NCI-H446 (cell line): ENCODE measurements around the gene C2orf72.
"Not testable (repeated sequence)": the region's sequence is repeated elsewhere in the genome, so short reads cannot be mapped to it uniquely, and the experiment has no call there.

Experiments used
- DNase-seq, 2 experiments: peaks; one replicate each; lab custom pipeline; 2025; lab: John Stamatoyannopoulos, UW

Gene C2orf72

GRCh38 chr2:231015478-231015877 is 21.8 kb upstream of the C2orf72 start:
- DNase-seq = no peak

GRCh38 chr2:231015926-231016325 is 21.4 kb upstream of the C2orf72 start:
- DNase-seq = no peak

DNA sequence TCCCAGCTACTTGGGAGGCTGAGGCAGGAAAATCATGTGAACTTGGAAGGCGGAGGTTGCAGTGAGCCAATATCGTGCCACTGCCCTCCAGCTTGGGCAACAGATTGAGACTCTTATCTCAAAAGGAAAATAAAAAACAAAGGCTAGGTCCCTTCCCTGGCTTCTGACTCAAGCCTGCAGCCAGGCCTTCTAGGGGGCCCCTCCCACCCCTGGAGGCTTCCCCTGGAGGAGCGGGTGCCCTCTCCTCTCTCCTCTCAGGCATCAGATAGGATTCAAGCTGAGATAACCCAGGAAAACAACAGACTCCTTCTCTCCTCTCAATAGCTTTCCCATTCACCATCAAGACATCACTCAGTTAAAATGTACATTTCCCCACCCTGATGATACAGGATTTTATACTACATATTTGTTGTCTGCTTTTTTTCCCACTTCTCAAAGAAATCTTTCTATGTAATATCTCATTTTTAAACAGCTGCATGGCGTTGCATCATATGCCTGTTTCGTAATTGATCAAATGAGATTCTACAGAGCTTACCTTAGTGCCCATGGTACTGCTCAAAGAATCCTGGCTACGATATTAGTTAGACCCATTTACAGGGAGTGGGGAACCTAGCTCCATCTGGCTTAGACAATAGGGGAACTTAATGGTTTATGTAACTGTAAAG is 20.6 kb upstream of the C2orf72 start:
- DNase-seq = no peak

DNA sequence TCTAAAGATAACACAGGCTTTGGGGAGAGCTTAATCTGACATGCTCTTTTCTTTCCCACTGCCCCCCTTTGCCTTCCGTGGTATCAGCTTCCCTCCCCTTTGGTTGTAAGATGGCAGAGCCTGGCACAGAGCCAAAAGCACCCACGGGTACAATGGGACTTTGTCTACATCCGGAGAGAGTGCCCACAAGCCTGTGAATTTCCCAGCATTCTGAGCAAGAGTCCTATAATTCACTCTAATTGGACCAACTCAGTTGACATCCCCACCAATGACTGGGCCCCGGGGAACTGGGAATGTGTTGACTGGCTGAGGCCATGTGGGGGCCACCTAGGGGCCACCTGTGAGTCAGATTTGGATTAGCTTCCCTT is 20.1 kb upstream of the C2orf72 start:
- no peak for DNase-seq

- DNase-seq = no peak
These were observed 19.1 kb upstream of the C2orf72 start for GRCh38 chr2:231018184-231018583.

DNA sequence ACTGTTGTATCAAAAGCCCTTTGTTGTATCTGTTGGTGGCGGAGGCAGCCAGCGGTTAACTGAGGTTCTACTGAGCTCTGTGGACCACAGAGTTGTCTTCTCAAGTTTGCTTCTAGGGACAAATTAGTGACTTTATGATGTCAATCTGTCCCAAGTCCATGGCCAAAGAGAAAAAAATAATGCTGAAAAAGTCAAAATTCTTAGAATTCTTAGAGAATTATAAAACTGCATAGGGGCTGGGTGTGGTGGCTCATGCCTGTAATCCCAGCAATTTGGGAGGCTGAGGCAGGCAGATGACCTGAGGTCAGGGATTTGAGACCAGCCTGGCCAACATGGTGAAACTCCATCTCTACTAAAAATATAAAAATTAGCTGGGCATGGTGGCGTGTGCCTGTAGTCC is 12.3 kb upstream of the C2orf72 start:
- not testable (repeated sequence) for DNase-seq

GRCh38 chr2:231028889-231029288 is 8.4 kb upstream of the C2orf72 start:
- no peak for DNase-seq

DNA sequence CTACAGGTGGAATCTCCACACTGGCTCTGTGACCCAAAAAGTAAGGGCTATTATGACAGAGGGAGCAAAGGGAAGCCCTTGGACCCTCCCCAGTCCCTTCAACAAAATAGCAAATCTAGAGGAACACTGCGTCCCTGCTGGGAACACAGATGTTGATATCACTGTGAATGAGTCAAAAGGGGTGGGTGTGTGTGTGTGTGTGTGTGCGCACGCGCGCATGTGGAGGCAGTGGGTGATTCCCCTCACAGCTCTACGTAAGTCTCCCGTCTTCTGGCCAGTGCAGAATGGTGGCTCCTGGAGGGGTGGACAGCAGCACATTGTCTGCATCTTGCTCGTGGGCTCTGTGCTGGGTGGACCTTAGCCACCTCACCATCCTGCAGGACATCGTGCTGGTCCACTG is 7.8 kb upstream of the C2orf72 start:
- DNase-seq = no peak

DNA sequence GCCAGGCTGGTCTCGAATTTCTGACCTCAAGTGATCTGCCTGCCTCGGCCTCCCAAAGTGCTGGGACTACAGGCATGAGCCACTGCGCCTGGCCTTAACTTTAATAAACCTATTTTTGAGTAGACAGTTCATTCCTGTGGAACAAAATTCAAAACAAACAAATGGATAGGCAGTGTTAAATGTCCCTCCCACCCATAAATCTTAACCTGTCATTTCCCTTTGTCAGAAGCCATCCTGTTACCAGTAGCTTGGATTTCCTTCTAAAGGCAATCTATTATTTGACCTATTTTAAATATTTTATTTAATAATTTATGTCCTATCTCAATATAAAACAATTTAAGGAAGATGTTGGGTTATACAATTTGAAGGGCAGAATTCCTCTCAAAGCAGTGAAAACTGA is 6.6 kb upstream of the C2orf72 start:
- DNase-seq = no peak

- DNase-seq = no peak
These were observed 4.7 kb upstream of the C2orf72 start for GRCh38 chr2:231032575-231033140.

GRCh38 chr2:231033147-231034132 is 3.9 kb upstream of the C2orf72 start:
- DNase-seq = no peak

DNA sequence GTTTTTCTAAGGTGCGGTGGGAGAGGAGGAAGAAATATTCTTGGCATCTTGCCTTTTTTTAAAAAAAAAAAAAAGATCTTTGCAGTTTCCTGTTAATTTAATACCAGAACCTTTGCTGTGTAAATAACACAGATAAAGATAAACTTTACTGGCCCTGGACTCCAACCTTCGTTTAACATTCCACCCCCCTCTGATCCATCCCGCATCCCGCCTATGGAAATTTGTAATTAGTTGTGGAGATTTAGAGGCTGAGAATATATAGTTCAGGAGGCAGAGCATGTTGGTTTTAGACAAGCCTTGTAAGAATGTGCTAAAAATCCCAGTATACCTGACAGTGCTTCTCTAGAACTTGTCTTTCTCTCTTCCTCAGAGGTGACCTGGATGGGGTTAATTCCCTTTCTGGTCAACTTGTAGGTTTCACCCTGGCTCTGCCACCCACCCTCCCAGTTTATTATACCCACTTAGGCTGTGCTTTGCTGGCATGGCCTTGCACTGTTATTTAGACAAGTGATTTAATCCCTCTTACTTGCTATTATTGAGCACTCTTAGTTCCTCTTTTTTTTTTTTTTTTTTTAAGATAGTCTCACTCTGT is 2.9 kb upstream of the C2orf72 start:
- DNase-seq = no peak

DNA sequence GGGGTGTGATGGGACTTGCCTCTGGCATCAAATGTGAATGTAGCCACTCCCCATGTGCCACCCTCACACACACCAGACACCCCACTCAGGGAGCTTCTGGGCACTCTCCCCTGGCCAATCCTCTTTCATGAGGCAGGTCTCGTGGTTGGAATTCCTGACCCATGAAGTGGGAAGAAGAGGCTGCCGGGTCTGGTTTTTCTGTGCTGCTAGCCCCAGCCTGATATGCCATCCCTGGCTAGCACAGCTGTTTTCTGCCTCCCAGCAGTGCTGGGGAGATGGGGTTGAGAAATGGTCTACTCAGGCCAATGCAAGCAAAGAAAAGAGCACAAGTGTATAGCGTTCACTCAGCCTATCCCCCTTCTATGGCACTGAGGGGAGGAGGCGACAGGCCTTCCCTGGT is 1.2 kb upstream of the C2orf72 start:
- no peak for DNase-seq

DNA sequence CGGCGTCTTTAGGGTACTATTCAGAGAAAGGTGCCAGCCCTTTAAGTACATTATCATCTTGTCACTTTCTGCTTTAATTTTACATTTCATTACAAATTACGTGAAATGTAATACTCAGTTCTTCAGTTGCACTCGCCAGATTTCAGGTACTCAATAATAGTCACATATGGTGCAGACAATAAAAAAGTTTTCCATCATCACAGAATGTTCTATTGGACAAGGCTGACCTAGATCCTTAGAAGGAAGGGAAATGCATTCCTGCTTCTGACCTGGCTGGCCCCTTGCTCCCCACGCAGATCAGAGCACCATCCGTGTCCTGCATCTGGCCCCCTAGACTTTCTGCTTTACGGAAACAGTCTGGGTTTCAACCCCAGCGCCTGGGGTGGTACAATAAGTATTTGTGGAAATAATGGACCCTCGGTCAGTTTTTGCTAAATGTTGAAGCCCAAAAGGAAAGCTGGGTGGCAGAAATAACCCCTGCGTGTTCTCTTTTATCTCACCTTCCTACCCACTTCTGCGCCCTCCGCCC is 681 bp upstream of the C2orf72 start:
- DNase-seq = no peak

GRCh38 chr2:231037731-231038482 is 584 bp downstream of the C2orf72 start:
- no peak for DNase-seq

DNA sequence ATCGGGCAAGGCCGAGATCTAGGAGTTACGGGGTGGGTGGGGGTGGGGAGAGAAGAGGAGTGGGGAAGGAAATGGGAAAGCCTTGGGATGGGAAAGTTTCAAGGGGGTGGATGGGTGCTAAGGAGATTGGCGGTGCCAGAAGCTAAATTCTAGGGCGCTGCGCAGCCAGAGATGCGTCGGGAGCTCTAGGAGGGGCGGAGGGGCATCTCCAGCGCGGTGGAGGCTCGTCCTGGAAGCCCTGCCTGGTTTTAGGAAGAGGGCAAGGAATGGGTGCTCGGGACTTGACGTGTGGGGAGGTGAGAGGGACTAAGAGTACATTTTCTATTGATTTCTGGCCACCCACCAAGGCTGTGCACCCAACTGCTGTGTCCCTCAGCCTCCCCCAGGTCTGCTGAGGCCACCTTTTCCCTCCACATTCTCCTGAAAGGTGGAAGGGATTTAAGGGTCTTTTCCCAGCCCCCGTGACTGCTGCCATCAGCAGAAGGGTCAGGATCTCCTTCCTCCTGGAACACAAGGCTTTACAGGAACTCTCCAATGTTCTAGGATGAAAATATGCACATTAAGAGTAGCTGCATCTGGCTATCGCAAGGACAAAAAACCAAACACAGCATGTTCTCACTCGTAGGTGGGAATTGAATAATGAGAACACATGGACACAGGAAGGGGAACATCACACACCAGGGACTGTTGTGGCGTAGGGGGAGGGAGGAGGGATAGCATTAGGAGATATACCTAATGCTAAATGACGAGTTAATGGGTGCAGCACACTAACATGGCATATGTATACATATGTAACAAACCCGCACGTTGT is 1.4 kb downstream of the C2orf72 start:
- no peak for DNase-seq

GRCh38 chr2:231039294-231039664 is 2.0 kb downstream of the C2orf72 start:
- DNase-seq = no peak

DNA sequence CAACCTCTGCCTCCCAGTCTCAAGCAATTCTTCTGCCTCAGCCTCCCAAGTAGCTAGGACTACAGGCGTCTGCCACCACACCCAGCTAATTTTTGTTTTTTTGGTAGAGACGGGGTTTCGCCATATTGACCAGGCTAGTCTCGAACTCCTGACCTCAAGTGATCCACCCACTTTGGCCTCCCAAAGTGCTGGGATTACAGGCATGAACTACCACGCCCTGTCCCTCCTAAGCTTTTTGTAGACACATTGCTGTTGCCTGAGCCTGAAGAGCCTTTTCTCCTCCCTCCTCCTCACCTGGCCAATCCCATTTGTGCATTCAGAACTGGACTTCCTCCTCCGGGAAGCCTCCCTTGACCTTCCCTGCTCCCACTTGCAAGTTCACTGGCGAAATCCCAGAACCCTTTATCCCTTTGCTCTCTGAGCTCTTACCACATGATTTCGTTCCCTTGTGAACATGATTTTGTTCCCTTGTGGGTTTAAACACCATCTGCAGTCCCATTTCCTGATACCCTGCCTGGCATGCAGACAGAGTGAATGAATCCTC is 2.6 kb downstream of the C2orf72 start:
- DNase-seq = no peak

DNA sequence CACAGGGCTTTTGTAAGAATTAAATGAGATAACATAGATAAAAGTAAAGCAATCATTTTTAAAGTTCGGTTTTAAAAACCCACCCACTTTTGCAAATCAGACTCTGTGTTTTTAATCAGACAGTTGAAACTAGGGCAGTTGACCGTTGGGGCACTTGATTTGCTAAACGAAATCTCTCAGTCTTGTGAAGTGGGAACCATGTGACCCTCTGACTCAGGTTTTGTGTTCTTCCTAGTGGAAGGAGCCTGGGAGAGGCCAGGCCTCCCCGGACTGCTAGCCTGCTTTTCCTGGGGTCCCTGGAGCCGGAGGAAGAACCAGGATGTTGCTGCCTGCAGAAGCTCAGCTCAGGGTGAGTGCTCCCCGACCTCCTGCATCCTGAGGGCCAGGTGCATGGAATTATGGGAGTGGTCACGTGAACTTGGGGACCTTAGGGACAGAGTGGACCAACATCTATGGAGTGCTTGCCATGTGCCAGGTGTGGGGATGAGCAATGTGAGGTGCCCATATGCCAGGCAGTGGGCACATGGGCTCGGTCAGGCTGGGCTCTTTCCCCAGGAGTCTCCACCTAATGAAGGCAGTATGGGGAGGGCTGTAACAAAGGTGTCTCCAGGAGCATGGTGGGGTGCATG is 3.9 kb downstream of the C2orf72 start:
- DNase-seq = no peak

GRCh38 chr2:231043796-231044195 is 6.5 kb downstream of the C2orf72 start:
- no peak for DNase-seq
